ENCODE results near the gene CFTR. TPM values are rescaled to one million over a fixed set of nuclear protein-coding genes. Genes with fewer than 3 reads are reported as not detected.

CFTR gene
- polyA plus RNA-seq, 2 of the 4 experiments (the other 2 are of a cell fraction) = 0.13 to 0.31 TPM

DNA sequence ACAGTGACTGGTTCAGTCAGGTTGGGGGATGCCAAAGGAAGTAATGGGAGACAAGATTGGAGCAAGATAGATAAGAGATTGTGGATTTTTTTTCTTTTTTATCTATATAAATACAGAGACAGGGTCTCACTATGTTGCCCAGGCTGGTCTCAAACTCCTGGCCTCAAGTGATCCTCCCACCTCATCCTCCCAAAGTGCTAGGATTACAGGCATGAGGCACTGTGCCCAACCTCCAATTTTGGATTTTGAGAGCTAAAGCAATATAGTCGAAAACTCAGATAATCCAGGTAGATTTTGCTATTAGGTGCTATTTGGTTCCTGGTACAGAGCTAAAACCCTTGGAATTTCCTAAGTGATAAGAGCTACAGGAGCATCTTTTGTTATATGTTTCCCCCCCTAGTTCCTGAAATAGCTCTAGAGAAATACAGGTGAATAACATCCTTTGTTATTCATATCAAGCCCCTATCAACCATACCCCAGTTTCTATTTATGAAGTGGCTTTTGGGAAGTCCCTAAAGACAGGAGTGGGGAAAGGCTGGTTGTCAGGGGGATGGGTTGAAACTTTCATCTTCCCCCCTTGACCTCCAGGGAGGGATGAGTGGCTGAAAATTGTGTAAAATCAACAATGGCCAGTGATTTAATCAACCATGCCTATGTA is 151.2 kb downstream of the CFTR start:
- Histone ChIP-seq H3K4me1 (no peaks in the 10 kb centered on the region), H3K4me2 (no peak overlapping the region), H3K4me3 (no peak overlapping the region), H3K27ac (peak overlapping the region in 1 of 2 experiments; percentile 62; a peak in 3 of 6 replicates), H3K9me3 (no peaks in the 10 kb centered on the region)
- ATAC-seq = no peak
- DNase-seq (ENCODE audit: low read depth in 1 of 2, low spot score in 1 of 2) = no peak
- FAIRE-seq = no peak
- TF ChIP-seq CHD4 (IDR thresholded peaks at IDR 0.05; ENCODE audit: borderline replicate concordance) (no peak), POLR2AphosphoS2 (conservative IDR thresholded peaks at IDR 0.05; ENCODE audit: low read length) (no peak), SREBF2 (IDR thresholded peaks at IDR 0.05) (no peak), GATA3 (IDR thresholded peaks at IDR 0.05; ENCODE audit: borderline replicate concordance) (no peak), MAFK (IDR thresholded peaks at IDR 0.05; ENCODE audit: partially characterized antibody) (no peak), RFX5 (IDR thresholded peaks at IDR 0.05) (no peak), JUNB (IDR thresholded peaks at IDR 0.05) (no peak), POLR2A (IDR thresholded peaks at IDR 0.05; ENCODE audit: low read length) (no peak), HEYL (CRISPR knock-in tag; IDR thresholded peaks at IDR 0.05) (no peak), TP53 (CRISPR knock-in tag; IDR thresholded peaks at IDR 0.05) (no peak), HOXA7 (CRISPR knock-in tag; IDR thresholded peaks at IDR 0.05) (no peak), FOSB (CRISPR knock-in tag; IDR thresholded peaks at IDR 0.05) (no peak), HOXB5 (CRISPR knock-in tag; IDR thresholded peaks at IDR 0.05) (no peak), RARB (CRISPR knock-in tag; IDR thresholded peaks at IDR 0.05) (no peak), HOXB13 (CRISPR knock-in tag; IDR thresholded peaks at IDR 0.05; ENCODE audit: low read depth) (no peak)
- TF ChIP-seq, protein P1, sequence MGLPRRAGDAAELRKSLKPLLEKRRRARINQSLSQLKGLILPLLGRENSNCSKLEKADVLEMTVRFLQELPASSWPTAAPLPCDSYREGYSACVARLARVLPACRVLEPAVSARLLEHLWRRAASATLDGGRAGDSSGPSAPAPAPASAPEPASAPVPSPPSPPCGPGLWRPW (IDR thresholded peaks at IDR 0.05) = no peak
- TF ChIP-seq, protein P2, sequence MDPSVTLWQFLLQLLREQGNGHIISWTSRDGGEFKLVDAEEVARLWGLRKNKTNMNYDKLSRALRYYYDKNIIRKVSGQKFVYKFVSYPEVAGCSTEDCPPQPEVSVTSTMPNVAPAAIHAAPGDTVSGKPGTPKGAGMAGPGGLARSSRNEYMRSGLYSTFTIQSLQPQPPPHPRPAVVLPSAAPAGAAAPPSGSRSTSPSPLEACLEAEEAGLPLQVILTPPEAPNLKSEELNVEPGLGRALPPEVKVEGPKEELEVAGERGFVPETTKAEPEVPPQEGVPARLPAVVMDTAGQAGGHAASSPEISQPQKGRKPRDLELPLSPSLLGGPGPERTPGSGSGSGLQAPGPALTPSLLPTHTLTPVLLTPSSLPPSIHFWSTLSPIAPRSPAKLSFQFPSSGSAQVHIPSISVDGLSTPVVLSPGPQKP (IDR thresholded peaks at IDR 0.05; ENCODE audit: low read depth, low read length) = no peak
- WGBS (ENCODE audit: missing lambda C conversion rate) = 100% methylated on average over 1 of the region's 1 CpG
- ChIA-PET POLR2A (no interaction called here), CTCF (no interaction called here)

DNA sequence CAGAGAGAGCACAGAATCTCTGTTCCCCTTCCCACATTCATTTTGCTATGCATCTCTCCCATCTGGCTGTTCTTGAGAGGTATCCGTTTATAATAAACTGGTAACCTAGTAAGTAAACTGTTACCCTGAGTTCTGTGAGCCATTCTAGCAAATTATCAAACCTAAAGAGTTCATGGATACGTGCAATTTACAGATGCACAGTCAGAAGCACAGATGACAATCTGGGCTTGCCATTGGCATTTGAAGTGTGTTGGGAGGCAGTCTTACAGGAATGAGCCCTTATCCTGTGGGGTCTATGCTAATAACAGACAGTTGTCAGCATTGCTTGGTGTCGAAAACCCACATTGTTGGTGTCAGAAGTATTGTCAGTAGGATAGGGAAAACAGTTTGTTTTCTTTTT is 151.8 kb downstream of the CFTR start:
- no peak overlapping the region for H3K27ac ChIP-seq
- H3K4me3 ChIP-seq = no peak overlapping the region
- TF ChIP-seq KDM5A (IDR thresholded peaks at IDR 0.05) (no peak), ZNF302 (CRISPR knock-in tag; IDR thresholded peaks at IDR 0.05) (no peak), PHF8 (IDR thresholded peaks at IDR 0.05; ENCODE audit: borderline replicate concordance, low read depth) (no peak), HOXA7 (CRISPR knock-in tag; IDR thresholded peaks at IDR 0.05) (no peak), RCOR1 (IDR thresholded peaks at IDR 0.05; ENCODE audit: low read depth, low read length) (no peak), RAD21 (conservative IDR thresholded peaks at IDR 0.05 in 1 of 2, IDR thresholded peaks at IDR 0.05 in 1 of 2) (no peak), EHF (CRISPR knock-in tag; IDR thresholded peaks at IDR 0.05) (no peak), FOXS1 (CRISPR knock-in tag; IDR thresholded peaks at IDR 0.05) (no peak), POLR2A (IDR thresholded peaks at IDR 0.05; ENCODE audit: low read length) (no peak), ZC3H11A (IDR thresholded peaks at IDR 0.05) (no peak), HOXB13 (CRISPR knock-in tag; IDR thresholded peaks at IDR 0.05; ENCODE audit: low read depth) (no peak), HOXB5 (CRISPR knock-in tag; IDR thresholded peaks at IDR 0.05) (no peak)
- TF ChIP-seq, protein P3, sequence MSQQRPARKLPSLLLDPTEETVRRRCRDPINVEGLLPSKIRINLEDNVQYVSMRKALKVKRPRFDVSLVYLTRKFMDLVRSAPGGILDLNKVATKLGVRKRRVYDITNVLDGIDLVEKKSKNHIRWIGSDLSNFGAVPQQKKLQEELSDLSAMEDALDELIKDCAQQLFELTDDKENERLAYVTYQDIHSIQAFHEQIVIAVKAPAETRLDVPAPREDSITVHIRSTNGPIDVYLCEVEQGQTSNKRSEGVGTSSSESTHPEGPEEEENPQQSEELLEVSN (IDR thresholded peaks at IDR 0.05; ENCODE audit: borderline replicate concordance, low read depth) = no peak
- TF ChIP-seq, protein P4, sequence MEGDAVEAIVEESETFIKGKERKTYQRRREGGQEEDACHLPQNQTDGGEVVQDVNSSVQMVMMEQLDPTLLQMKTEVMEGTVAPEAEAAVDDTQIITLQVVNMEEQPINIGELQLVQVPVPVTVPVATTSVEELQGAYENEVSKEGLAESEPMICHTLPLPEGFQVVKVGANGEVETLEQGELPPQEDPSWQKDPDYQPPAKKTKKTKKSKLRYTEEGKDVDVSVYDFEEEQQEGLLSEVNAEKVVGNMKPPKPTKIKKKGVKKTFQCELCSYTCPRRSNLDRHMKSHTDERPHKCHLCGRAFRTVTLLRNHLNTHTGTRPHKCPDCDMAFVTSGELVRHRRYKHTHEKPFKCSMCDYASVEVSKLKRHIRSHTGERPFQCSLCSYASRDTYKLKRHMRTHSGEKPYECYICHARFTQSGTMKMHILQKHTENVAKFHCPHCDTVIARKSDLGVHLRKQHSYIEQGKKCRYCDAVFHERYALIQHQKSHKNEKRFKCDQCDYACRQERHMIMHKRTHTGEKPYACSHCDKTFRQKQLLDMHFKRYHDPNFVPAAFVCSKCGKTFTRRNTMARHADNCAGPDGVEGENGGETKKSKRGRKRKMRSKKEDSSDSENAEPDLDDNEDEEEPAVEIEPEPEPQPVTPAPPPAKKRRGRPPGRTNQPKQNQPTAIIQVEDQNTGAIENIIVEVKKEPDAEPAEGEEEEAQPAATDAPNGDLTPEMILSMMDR (IDR thresholded peaks at IDR 0.05) = no peak
- ChIA-PET POLR2A (no interaction called here), CTCF (no interaction called here)
- H3K4me2 ChIP-seq = no peak overlapping the region
- H3K9me3 ChIP-seq = no peaks in the 10 kb centered on the region
- FAIRE-seq (no peak), ATAC-seq (no peak), DNase-seq (ENCODE audit: low read depth in 1 of 2, low spot score in 1 of 2) (no peak)
- H3K4me1 ChIP-seq = no peaks in the 10 kb centered on the region
- 90% methylated on average over 3 of the region's 3 CpGs for WGBS (ENCODE audit: missing lambda C conversion rate)
